Measurements from ENCODE around the gene NDUFS2. TPM values are rescaled to one million over a fixed set of nuclear protein-coding genes. Genes with fewer than 3 reads are reported as not detected.

The NDUFS2 gene
- total and polyA plus RNA-seq, 2 of the 8 experiments (the other 6 are each of a cell fraction or from before 2014, with no cell fraction given), result 95.1 to 113 TPM

DNA sequence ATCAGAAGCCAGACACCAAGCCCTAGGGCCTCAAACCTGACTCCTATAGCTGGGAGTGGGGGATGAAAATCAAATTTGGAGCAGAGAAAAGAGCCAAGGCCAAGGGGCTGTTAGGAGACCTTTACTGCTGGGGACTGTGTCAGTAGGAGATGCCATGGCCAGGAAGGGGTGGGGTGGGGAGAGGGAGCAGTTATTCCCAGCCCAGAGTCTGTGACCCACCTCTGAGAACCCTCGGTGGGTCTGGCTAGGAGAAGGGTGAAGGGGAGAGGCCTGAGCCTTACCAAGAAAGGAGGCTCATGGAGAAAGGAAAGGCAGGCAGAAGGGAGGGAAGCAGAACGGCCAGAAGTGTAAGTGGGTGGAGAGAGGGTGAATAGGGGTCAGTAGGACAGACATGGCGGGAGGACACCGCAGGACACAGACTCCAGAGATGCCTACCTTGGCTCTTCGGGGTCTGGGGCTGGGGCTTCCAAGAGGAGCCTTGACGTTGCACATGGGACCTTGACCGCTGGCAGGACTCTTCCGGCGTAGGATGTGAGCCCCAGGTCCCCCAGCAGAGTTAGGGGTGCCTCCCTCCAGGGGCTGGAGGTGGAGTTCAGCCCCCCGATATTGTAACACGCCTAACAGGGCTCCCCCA, 4.5 kb upstream of the NDUFS2 start:
- no peak overlapping the region for H4K5ac ChIP-seq (ENCODE audit: insufficient read length, low read depth, low read length)
- peak overlapping the region; percentile 12; the same call in 1 of the 2 replicates for H2BK15ac ChIP-seq (ENCODE audit: low read length)
- DNase-seq (ENCODE audit: low read depth in 1 of 2, low spot score in 2 of 2), result no peak
- H2BK20ac ChIP-seq (ENCODE audit: low read length), result 0 out of 2 replicates have a peak overlapping the region, but pooled peaks have one; percentile 82
- no peak overlapping the region for H2BK120ac ChIP-seq (replicated peaks; ENCODE audit: low read depth, low read length)
- H3K79me1 ChIP-seq (ENCODE audit: low read depth, low read length), result peaks cover 6% of the 10 kb centered on the region; the same call in 1 of the 2 replicates
- peaks cover 12% of the 10 kb centered on the region for H3K23me2 ChIP-seq (ENCODE audit: low read depth, low read length)
- peak overlapping the region; percentile 63 for H3K4ac ChIP-seq (replicated peaks; ENCODE audit: insufficient read length, low read depth, low read length)
- H3K56ac ChIP-seq (replicated peaks; ENCODE audit: insufficient read length, low read depth, low read length), result no peak overlapping the region
- H3K27ac ChIP-seq (ENCODE audit: low read depth, low read length), result no peak overlapping the region
- peak overlapping the region; percentile 5; the same call in 1 of the 2 replicates for H2BK12ac ChIP-seq (ENCODE audit: low read depth, low read length)
- peaks cover 23 to 54% (median 48%) of the 10 kb centered on the region in 4 experiments for H3K4me1 ChIP-seq (replicated peaks in 1 of 4; ENCODE audit: control insufficient read depth in 3 of 4, insufficient read depth in 4 of 4, low read length in 3 of 4)
- TF ChIP-seq SIN3A (conservative IDR thresholded peaks at IDR 0.05 in 1 of 2, IDR thresholded peaks at IDR 0.05 in 1 of 2; ENCODE audit: low read depth in 1 of 2, low read length in 2 of 2) (no peak), TEAD4 (IDR thresholded peaks at IDR 0.05; ENCODE audit: low read depth, low read length) (no peak), SRF (IDR thresholded peaks at IDR 0.05; ENCODE audit: low read depth, low read length) (no peak)
- no peak for FAIRE-seq
- peak overlapping the region; percentile 67 to 80 for H3K4me2 ChIP-seq (ENCODE audit: insufficient read depth in 1 of 2, low read depth in 2 of 2, low read length in 2 of 2)
- H4K91ac ChIP-seq (replicated peaks; ENCODE audit: insufficient read length, low read length), result peak overlapping the region; percentile 15
- H2AFZ ChIP-seq (ENCODE audit: low read length), result no peak overlapping the region
- peak overlapping the region; percentile 67; the same call in 1 of the 2 replicates for H2BK5ac ChIP-seq (ENCODE audit: low read depth, low read length)
- no peak overlapping the region for H3K14ac ChIP-seq (ENCODE audit: insufficient read length)
- peak overlapping the region; percentile 75; the same call in 1 of the 2 replicates for H3K18ac ChIP-seq (ENCODE audit: extremely low read depth, low read length)
- WGBS, 2 experiments (ENCODE audit: extremely low coverage in 1 of 2, insufficient coverage in 1 of 2, insufficient read length in 1 of 2, insufficient replicate concordance in 2 of 2, low coverage in 1 of 2, low lambda C conversion rate in 2 of 2, missing lambda C conversion rate in 1 of 2), result 82% methylated on average over 11 of the region's 11 CpGs; no CpG with 5 or more reads in 1 of the 2 experiments
- POLR2A ChIA-PET (ENCODE audit: partially characterized antibody), result interaction anchor here (0.6 to 2.3 kb wide), 15 partner anchors 9 to 210 kb away, joined by 3 to 13 read pairs (median 4); partner anchors contain the start of genes APOA2, B4GALT3, PPOX and SDHC
- peaks cover 0 to 3% (median 2%) of the 10 kb centered on the region in 4 experiments; a peak in 3 of 8 replicates for H3K36me3 ChIP-seq (ENCODE audit: control insufficient read depth in 2 of 4, insufficient read depth in 4 of 4, low read length in 3 of 4)
- H4K8ac ChIP-seq (ENCODE audit: extremely low read depth, insufficient read depth, low read length), result no peak overlapping the region
- H3K79me2 ChIP-seq (ENCODE audit: control insufficient read depth in 1 of 2, insufficient read depth in 2 of 2, low read length in 2 of 2), result peaks cover 0 to 7% of the 10 kb centered on the region in 2 experiments; a peak in 2 of 4 replicates
- peak overlapping the region; percentile 5 to 51 (median 44); a peak in 7 of 8 replicates for H3K4me3 ChIP-seq (ENCODE audit: extremely low read depth in 1 of 4, insufficient read depth in 2 of 4, low read depth in 3 of 4, low read length in 4 of 4)
- H3K23ac ChIP-seq (ENCODE audit: insufficient read length), result no peak overlapping the region
- no peaks in the 10 kb centered on the region for H3K27me3 ChIP-seq (replicated peaks in 1 of 4; ENCODE audit: control insufficient read depth in 3 of 4, extremely low read depth in 1 of 4, insufficient read depth in 3 of 4, low read length in 3 of 4)
- no peaks in the 10 kb centered on the region for H4K20me1 ChIP-seq (replicated peaks in 1 of 2; ENCODE audit: control insufficient read depth in 1 of 2, insufficient read depth in 2 of 2, low read length in 2 of 2)
- H3K9ac ChIP-seq (replicated peaks in 1 of 4; ENCODE audit: extremely low read depth in 1 of 4, low read depth in 3 of 4, low read length in 3 of 4), result peak overlapping the region in 1 of 4 experiments; percentile 11; a peak in 1 of 7 replicates
- peak overlapping the region; percentile 54; the same call in 1 of the 2 replicates for H2AK5ac ChIP-seq (ENCODE audit: low read depth, low read length)
- H3K9me3 ChIP-seq (ENCODE audit: insufficient read depth in 2 of 2, low read depth in 1 of 2, low read length in 1 of 2), result no peaks in the 10 kb centered on the region
- CTCF ChIA-PET (ENCODE audit: partially characterized antibody), result interaction anchor here (0.9 to 17.6 kb wide), 13 partner anchors 9 to 95 kb away, joined by 3 to 427 read pairs (median 5); partner anchors contain the start of genes APOA2, B4GALT3, FCER1G and PCP4L1

Measured in H1 (cell line).